ENCODE results near the gene C1orf167. TPM values are rescaled to one million over a fixed set of nuclear protein-coding genes. Genes with fewer than 3 reads are reported as not detected.

The C1orf167 gene
- 1 to 10 TPM; 2.1 to 2.3 TPM for total RNA-seq
- long read RNA-seq, donor 1, partial matches to known transcripts = 1 of 2 reads
- long read RNA-seq, donor 1, other reads (novel, unspliced or antisense) = 0 of 2 reads
- long read RNA-seq, donor 2, partial matches to known transcripts = 1 of 4 reads
- long read RNA-seq, donor 2, other reads (novel, unspliced or antisense) = 2 of 4 reads

- intact Hi-C loops (cut with DNase I) = no loop called here
- DNase-seq (ENCODE audit: low spot score) = no peak
Observed at GRCh38 chr1:11761988-11762406, at the start of gene C1orf167. Gene C1orf167, plus strand, starts transcription at chr1:11762193. Its CDS starts 2,208 bp downstream, at chr1:11764401.

GRCh38 chr1:11712285-11712684 lies 49.7 kb upstream of the C1orf167 start:
- intact Hi-C loops (cut with DNase I) = no loop called here
- no peak for DNase-seq (ENCODE audit: low spot score)

- intact Hi-C loops (cut with DNase I) = no loop called here
- no peak for DNase-seq (ENCODE audit: low spot score)
Observed at GRCh38 chr1:11713095-11713494, 48.9 kb upstream of the C1orf167 start.

- intact Hi-C loops (cut with DNase I) = loop anchor here (5.0 kb wide), 2 partner anchors 53 to 63 kb away; partner anchors contain the start of genes FBXO2 (in 1 of the 2), FBXO44 (in 1 of the 2) and FBXO6 (in 1 of the 2)
Observed at GRCh38 chr1:11714831-11715575, 47.0 kb upstream of the C1orf167 start.

GRCh38 chr1:11719313-11720032 lies 42.5 kb upstream of the C1orf167 start:
- intact Hi-C loops (cut with DNase I) = loop anchor here (5.0 kb wide), 2 partner anchors 57 to 67 kb away; partner anchors contain the start of genes FBXO2 (in 1 of the 2), FBXO44 (in 1 of the 2) and FBXO6 (in 1 of the 2)
- peak; percentile 96 for DNase-seq (ENCODE audit: low spot score)

More at GRCh38 chr1:11714831-11715575, 47.0 kb upstream of the C1orf167 start:
- DNase-seq (ENCODE audit: low spot score) = no peak

GRCh38 chr1:11720033-11720376 lies 42.0 kb upstream of the C1orf167 start:
- no peak for DNase-seq (ENCODE audit: low spot score)
- intact Hi-C loops (cut with DNase I) = no loop called here

- intact Hi-C loops (cut with DNase I) = no loop called here
- DNase-seq (ENCODE audit: low spot score) = no peak
Observed at GRCh38 chr1:11720525-11720924, 41.5 kb upstream of the C1orf167 start.

- no peak for DNase-seq (ENCODE audit: low spot score)
Observed at GRCh38 chr1:11721311-11721710, 40.7 kb upstream of the C1orf167 start.

GRCh38 chr1:11722538-11722937 lies 39.5 kb upstream of the C1orf167 start:
- DNase-seq (ENCODE audit: low spot score) = no peak
- intact Hi-C loops (cut with DNase I) = no loop called here

More at GRCh38 chr1:11721311-11721710, 40.7 kb upstream of the C1orf167 start:
- intact Hi-C loops (cut with DNase I) = no loop called here

GRCh38 chr1:11725616-11726015 lies 36.4 kb upstream of the C1orf167 start:
- intact Hi-C loops (cut with DNase I) = no loop called here
- no peak for DNase-seq (ENCODE audit: low spot score)

- no peak for DNase-seq (ENCODE audit: low spot score)
- intact Hi-C loops (cut with DNase I) = no loop called here
Observed at GRCh38 chr1:11727119-11727518, 34.9 kb upstream of the C1orf167 start.

- no peak for DNase-seq (ENCODE audit: low spot score)
- intact Hi-C loops (cut with DNase I) = no loop called here
Observed at GRCh38 chr1:11728126-11728806, 33.7 kb upstream of the C1orf167 start.

- DNase-seq (ENCODE audit: low spot score) = no peak
- intact Hi-C loops (cut with DNase I) = no loop called here
Observed at GRCh38 chr1:11729155-11729497, 32.9 kb upstream of the C1orf167 start.

GRCh38 chr1:11729498-11730428 lies 32.2 kb upstream of the C1orf167 start:
- intact Hi-C loops (cut with DNase I) = loop anchor here in 1 of 2 donors (10.0 kb wide), 1 partner anchor 55 kb away; no protein-coding TSS in a partner anchor
- no peak for DNase-seq (ENCODE audit: low spot score)

GRCh38 chr1:11730429-11730891 lies 31.5 kb upstream of the C1orf167 start:
- intact Hi-C loops (cut with DNase I) = loop anchor here in 1 of 2 donors (10.0 kb wide), 1 partner anchor 54 kb away; no protein-coding TSS in a partner anchor
- DNase-seq (ENCODE audit: low spot score) = no peak

GRCh38 chr1:11731691-11732283 lies 30.2 kb upstream of the C1orf167 start:
- intact Hi-C loops (cut with DNase I) = loop anchor here in 1 of 2 donors (10.0 kb wide), 1 partner anchor 53 kb away; no protein-coding TSS in a partner anchor
- DNase-seq (ENCODE audit: low spot score) = peak; percentile 93

- DNase-seq (ENCODE audit: low spot score) = no peak
- intact Hi-C loops (cut with DNase I) = loop anchor here in 1 of 2 donors (10.0 kb wide), 1 partner anchor 51 kb away; no protein-coding TSS in a partner anchor
Observed at GRCh38 chr1:11733306-11733705, 28.7 kb upstream of the C1orf167 start.

- intact Hi-C loops (cut with DNase I) = loop anchor here in 1 of 2 donors (10.0 kb wide), 1 partner anchor 49 kb away; no protein-coding TSS in a partner anchor
- DNase-seq (ENCODE audit: low spot score) = no peak
Observed at GRCh38 chr1:11735531-11735853, 26.5 kb upstream of the C1orf167 start.
